Fibroblast of the aortic adventitia (primary cell): ENCODE measurements around the gene SRL. TPM values are rescaled to one million over a fixed set of nuclear protein-coding genes. Genes with fewer than 3 reads are reported as not detected.
A peak's percentile ranks its signal among the peaks of the same experiment; 100 is the strongest.

Source experiments
- DNase-seq: peaks from one replicate; pipeline ENCODE4 v3.0.0-alpha.2; 2010; ENCODE audit warnings: low read depth
- H3K4me3 ChIP-seq: 2 replicates; pipeline ENCODE4 v1.5.1; 2011; ENCODE audit warnings: low read depth, mild to moderate bottlenecking, control low read depth, low read length, moderate library complexity
- total RNA-seq: library from RNA; depleted of rRNA; stranded (reverse); fragments of >200 nt; gene quantifications from 2 replicates; pipeline ENCODE4 v1.2.3, GENCODE V29; 2012; ENCODE audit warnings: low replicate concordance
- TF ChIP-seq, protein P1 (sequence below): IDR thresholded peaks from 2 replicates; pipeline ENCODE4 v1.5.1; 2011; ENCODE audit warnings: mild to moderate bottlenecking, low read length, control low read depth, inconsistent platforms; ENCODE audit not compliant: insufficient read depth

SRL gene
- total RNA-seq, 1 donor: 0.09 TPM

DNA sequence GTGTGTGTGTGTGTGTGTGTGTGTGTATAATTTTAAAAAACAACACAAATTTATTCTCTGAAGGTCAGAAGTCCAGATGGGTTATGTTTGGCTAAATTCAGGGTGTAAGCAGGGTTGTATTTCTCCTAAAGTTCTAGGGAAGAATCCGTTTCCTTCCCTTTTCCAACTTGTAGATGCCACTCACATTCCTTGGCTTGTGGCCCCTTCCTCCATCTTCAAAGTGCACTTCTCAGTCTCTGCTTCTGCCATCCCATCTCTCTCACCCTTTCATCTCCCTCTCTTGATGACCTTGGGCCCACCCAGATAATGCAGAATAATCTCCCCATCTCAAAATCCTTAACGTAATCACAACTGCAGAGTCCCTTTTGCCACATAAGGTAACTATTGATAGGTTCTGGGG is 38.7 kb upstream of the SRL start:
- TF ChIP-seq, protein P1, sequence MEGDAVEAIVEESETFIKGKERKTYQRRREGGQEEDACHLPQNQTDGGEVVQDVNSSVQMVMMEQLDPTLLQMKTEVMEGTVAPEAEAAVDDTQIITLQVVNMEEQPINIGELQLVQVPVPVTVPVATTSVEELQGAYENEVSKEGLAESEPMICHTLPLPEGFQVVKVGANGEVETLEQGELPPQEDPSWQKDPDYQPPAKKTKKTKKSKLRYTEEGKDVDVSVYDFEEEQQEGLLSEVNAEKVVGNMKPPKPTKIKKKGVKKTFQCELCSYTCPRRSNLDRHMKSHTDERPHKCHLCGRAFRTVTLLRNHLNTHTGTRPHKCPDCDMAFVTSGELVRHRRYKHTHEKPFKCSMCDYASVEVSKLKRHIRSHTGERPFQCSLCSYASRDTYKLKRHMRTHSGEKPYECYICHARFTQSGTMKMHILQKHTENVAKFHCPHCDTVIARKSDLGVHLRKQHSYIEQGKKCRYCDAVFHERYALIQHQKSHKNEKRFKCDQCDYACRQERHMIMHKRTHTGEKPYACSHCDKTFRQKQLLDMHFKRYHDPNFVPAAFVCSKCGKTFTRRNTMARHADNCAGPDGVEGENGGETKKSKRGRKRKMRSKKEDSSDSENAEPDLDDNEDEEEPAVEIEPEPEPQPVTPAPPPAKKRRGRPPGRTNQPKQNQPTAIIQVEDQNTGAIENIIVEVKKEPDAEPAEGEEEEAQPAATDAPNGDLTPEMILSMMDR: no peak
- DNase-seq: no peak

DNA sequence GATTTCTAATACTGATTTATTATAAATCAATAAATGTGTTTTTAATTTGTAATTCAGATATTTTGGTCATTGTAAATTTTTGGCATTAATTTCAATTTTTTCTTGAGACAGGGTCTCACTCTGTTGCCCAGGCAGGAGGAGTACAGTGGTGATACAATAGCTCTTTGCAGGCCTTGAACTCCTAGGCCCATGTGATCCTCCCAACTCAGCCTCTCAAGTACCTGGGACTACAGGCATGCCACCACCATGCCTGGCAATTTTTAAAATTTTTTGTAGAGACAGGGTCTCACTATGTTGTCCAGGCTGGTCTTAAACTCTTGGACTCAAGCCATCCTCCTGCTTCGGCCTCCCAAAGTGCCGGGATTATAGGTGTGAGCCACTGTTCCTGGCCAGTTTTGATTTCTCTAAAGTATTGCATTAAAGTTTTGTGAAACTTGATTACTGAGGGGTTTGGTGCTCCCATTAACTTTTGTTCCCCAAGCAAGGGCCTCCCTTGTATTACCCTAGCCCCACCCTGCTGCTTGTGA is 36.2 kb upstream of the SRL start:
- no peak overlapping the region for H3K4me3 ChIP-seq
- no peak for DNase-seq
- TF ChIP-seq, protein P1: no peak

More for the DNA sequence above, 38.7 kb upstream of the SRL start:
- H3K4me3 ChIP-seq: no peak overlapping the region

DNA sequence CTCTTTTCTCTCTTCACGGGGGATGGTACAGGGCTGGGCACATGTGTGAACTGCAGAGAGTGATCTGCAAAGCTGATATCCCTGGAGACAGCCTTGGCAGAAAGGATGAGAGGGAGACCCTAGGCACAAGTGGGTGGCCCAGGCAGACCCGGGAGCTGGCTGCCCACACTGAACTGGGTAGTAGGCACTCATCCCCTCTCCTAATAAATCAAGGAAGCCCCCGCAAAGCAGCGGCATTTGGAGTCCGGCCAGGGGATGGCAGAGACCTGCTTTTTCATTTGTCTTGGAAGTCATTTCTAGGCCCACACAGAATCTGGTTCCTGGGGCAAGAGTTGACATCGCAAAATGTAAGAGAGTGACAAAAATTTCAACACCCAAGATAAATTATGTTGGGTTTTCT is 34.0 kb upstream of the SRL start:
- DNase-seq: no peak

DNA sequence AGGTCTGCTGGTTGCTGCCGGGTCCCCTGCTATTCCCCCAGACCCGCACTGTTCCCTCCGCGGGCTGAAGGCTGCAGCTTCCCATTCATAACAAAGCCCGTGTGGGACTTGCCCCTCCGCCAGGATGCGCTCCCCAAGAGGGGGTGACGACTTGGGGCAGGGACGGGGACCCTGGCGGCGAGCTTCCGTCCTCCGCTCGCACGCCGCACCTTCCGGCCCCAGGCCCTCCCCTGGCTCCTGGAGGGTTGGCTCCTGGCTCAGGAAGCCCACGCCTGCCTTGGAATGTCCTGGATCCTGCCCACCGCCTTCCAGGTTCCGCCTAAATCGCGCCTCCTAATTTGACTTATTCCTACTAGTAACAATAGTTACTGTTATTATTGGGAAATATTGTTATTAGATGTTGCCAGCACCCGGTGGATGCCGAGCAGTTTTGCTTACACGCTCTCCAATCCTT is 32.0 kb upstream of the SRL start:
- peak; percentile 64 for DNase-seq
- peak overlapping the region; percentile 94 for H3K4me3 ChIP-seq
- TF ChIP-seq, protein P1: peak; percentile 53

More for the DNA sequence above, 34.0 kb upstream of the SRL start:
- H3K4me3 ChIP-seq: no peak overlapping the region
- TF ChIP-seq, protein P1: no peak

DNA sequence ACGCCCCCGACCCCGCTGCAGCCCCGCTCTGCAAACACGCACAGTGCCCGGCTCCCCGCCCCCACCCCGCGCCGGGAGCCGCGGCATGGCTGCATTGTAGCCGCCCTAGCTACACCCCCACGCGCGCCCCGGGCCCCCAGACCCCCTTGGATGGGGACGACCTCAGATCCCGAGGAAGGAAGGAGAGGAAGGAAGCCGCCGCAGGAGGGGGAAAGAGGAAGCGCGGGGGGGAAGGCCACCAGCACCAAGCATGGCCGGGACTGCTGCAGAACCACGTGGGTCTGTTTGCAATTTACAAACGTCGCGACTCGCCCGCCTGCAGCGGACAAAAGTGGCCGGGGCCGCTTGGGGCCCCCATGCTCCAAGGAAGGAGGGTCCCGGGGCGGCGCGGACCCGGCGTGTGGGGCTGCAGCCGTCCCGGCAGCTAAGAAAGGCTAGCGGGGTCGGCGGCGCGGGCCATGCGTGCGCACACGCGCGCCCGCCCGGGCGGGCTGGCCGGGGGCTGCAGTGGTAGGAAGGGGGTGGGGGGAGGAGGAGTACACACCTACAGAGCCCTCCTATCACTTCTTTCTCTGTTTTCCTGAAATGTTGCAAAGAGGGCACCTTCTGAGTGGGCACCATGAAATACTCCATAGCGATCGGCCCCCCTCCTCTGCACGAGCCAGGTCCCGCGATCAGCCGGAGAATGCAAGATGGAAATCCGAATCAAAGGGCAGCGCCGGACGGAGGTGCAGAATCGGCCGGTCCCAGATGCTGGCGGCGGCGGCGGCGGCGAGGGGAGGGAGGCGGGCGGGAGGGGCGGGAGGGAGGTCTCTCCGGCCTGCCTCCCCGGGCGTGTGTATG is 30.5 kb upstream of the SRL start:
- peak overlapping the region; percentile 94 for H3K4me3 ChIP-seq
- TF ChIP-seq, protein P1: no peak
- DNase-seq: no peak

DNA sequence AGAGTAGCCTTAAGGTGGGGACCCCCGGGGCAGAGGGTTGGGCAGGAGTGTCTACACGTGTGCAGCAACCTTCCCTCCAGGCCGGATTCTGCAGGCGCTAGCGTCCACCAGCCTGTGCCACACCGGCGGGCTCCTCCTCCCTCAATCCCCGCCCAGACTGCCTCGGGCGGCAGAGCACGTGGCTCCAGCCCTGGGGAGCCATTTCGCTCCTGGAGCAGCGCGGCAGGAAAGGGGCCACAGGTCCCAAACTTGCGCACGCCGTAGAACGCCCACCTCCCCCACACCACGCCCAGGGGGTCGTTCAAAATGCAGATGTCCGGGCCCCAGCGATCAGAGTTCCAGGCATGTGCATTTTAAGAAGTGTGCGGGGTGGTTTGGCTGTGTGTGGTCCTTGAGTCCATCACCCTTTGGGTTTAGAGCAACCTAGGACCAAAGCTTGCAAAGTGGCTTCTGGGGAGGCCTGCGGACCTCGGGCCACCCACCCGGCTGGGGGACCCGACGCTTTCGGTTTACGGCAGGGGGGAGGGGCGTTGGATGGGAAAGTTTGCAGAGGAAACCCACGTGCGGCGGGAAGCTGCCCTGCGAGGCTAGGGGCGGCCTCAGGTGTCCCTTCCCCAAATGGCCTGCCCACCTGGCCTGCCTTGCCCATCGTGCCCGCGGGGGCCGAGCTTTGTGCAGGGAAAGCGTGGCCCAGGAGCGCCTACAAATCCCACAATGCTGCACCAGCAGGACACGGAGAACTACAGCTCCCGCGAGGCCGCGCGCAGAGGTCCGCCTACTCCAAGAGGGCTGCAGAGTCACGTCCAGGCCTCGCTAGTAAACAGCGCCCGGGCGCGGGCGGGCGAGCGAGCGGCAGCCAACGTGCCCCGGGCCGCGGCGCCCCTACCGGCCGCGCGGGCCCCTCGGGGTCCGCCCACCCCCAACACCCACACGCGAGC is 29.6 kb upstream of the SRL start:
- H3K4me3 ChIP-seq: peak overlapping the region; percentile 94
- TF ChIP-seq, protein P1: no peak
- DNase-seq: peak; percentile 88
